HG02571 (cell line): ENCODE results near the gene RELB.

Experiments used
- ATAC-seq: cut with Tn5 transposase; IDR thresholded peaks from one replicate; pipeline ENCODE4 v1.9.1; 2021; ENCODE audit warnings: mild to moderate bottlenecking, moderate library complexity; ENCODE audit not compliant: unreplicated experiment

RELB gene

GRCh38 chr19:45020071-45020470, 18.8 kb downstream of the RELB start:
- no peak for ATAC-seq

DNA sequence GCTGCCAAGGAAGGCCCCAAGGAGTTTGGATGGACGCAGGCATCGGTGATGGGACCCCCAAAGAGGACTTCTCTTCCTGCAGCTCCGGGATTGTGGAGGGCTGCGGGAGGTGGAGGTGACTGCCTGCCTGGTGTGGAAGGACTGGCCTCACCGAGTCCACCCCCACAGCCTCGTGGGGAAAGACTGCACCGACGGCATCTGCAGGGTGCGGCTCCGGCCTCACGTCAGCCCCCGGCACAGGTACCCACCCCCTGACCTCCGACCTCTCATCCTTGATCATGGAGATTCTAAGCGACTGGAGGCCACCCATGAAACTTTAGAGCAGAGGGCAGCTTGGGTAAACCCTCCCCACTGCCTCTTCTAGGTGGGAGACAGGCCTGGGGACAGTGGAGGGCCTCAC, 20.7 kb downstream of the RELB start:
- no peak for ATAC-seq

- no peak for ATAC-seq
Observed at GRCh38 chr19:45023048-45023447, 21.8 kb downstream of the RELB start.

DNA sequence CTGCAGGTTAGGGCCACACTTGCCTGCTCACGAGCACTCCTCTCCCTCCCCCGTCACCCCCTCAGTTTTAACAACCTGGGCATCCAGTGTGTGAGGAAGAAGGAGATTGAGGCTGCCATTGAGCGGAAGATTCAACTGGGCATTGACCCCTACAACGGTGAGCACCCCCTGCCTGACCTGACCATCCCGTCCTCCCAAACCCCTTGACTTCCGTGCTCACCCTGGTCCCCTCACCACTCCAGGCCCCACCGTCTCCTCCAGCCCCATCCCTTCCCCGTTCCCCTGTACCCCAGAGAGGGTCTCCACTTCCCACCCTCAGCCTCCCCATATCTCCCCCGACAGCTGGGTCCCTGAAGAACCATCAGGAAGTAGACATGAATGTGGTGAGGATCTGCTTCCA, 24.0 kb downstream of the RELB start:
- no peak for ATAC-seq

DNA sequence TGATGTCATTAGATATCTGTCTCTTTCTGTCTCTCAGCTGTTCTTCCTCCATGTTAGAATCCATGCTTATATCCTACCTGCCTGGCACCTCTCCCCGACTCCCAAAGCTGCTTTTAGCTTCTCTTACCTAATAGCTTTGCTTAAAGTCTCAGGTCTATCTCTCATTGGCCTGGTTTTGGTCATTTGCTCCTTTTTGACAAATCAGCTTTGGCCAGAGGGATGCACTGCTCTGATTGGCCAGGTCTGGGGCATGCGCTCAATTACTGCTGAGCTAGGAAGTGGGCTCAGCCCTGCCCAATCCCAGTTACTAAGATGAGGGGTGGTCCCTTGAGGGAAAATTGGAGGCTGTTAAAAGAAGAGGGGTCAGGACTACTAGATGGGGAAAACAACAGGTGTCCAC, 26.1 kb downstream of the RELB start:
- no peak for ATAC-seq

- no peak for ATAC-seq
Observed at GRCh38 chr19:45030825-45031224, 29.6 kb downstream of the RELB start.

- no peak for ATAC-seq
Observed at GRCh38 chr19:45032421-45032820, 31.2 kb downstream of the RELB start.

DNA sequence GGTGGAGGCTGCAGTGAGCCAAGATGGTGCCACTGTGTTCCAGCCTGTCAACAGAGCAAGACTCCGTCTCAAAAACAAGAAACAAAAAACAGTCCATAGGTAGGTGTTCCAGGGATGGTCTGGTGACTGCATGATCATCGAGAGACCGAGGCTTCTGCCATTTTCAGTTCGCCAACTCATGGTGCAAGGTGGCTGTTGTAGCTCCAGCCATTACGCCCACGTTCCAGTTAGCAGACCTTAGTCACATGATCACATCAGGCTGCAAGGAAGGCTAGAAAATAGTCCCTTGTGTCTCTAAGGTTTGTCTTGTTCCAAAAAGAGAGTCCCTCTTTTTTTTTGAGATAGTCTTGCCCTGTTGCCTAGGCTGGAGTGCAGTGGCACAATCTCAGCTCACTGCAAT, 34.5 kb downstream of the RELB start:
- no peak for ATAC-seq

DNA sequence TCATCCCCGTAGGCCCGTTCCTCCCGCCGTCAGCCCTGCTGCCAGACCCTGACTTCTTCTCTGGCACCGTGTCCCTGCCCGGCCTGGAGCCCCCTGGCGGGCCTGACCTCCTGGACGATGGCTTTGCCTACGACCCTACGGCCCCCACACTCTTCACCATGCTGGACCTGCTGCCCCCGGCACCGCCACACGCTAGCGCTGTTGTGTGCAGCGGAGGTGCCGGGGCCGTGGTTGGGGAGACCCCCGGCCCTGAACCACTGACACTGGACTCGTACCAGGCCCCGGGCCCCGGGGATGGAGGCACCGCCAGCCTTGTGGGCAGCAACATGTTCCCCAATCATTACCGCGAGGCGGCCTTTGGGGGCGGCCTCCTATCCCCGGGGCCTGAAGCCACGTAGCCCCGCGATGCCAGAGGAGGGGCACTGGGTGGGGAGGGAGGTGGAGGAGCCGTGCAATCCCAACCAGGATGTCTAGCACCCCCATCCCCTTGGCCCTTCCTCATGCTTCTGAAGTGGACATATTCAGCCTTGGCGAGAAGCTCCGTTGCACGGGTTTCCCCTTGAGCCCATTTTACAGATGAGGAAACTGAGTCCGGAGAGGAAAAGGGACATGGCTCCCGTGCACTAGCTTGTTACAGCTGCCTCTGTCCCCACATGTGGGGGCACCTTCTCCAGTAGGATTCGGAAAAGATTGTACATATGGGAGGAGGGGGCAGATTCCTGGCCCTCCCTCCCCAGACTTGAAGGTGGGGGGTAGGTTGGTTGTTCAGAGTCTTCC, 36.3 kb downstream of the RELB start:
- ATAC-seq: no peak

GRCh38 chr19:45038931-45039893, 37.9 kb downstream of the RELB start, which contains the start of gene CLASRP:
TSS of gene CLASRP (plus strand) at chr19:45039045. CDS start at chr19:45040213, 1,168 bp downstream.
- peak; percentile 79 for ATAC-seq

- no peak for ATAC-seq
Observed at GRCh38 chr19:45040059-45040771, 39.0 kb downstream of the RELB start.

DNA sequence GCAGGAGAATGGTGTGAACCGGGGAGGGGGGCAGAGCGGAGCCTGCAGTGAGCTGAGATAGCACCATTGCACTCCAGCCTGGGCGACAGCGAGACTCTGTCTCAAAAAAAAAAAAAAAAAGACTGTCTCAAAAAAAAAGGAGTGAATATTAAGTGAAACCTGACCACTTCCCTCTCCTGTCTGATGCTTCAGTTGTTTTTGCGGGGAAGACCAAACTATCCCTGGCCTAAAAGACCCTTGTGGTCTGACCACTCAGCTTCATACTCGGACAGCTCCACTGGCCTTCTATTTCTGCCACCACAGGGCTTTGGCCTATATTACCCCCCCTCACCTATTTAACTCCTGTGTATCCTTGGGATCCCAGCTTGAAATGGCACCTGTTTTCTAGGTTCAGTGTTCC, 39.9 kb downstream of the RELB start:
- ATAC-seq: no peak

DNA sequence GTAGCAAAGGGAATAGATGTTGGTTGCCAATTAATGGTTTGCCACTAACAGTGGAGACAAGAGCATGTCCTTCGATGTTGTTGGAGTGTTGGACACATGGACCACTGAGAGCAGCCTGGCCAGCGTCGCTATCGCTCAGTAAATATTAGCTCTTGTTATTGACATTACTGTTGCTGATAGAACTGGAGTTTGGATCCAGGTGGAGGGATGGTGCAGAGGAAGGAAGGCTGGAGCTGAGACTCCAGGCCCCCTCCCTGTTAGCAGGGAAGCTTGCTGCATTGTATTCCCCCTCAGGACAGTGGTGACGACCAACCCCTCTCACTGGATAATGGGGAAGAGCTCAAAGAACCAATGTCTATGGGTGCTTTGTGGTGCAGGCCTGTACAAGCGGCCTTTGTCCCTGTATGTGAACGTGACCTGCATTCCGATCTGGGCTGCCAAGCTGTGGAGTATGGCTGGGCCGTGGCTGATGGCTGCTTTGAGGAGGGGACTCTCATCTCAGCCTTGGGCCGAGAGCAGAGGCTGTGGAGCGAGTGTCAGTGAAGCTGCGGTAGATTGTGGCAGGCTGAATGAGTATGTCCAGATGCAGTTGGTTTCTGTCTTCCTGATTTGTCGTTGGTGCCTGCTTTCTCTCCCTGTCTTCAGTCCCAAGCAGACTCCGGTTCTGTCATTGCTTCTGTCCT, 44.5 kb downstream of the RELB start:
- no peak for ATAC-seq

DNA sequence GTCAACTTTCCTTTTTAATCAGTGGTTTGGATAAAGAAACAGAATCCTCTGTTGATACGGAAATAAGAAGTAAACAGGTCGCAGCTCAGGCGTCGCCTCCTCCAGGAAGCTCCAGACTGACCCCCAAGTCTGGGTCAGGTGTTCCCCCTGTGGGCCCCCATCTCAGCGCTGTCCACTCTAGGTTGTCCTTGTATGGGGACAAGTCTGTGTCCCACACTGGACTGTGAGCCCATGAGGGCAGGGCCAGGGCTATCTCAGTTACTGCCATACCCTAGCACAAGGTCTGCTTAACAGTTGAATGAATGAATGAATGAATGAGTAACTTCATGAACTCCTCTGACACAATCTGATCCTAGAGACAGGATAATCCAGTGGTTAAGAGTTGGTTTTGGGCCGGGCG, 45.1 kb downstream of the RELB start:
- ATAC-seq: no peak

DNA sequence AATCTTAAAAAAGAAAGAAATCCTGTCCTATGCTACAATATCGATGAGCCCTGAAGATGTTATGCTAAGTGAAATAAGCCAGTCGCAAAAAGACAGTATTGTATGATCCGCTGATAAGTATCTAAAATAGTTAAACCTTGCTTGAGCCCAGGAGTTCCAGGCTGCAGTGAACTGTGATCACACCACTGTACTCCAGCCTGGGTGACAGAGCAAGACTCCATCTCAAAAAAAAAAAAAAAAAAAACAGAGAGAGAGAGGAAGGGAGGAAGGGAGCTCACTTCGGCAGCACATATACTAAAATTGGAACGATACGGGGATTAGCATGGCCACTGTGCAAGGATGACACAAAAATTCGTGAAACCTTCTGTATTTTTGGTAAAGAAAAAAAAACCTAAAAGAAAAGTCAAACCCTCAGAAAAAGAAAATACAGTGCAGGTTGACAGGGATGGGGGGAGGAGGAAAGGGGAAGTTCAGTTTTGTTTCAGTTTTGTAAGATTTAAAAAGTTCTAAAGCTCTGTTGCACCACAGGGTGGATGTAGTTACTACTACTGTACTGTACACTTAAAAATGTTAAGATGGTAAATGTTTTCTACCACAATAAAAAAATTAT, 46.0 kb downstream of the RELB start:
- no peak for ATAC-seq

DNA sequence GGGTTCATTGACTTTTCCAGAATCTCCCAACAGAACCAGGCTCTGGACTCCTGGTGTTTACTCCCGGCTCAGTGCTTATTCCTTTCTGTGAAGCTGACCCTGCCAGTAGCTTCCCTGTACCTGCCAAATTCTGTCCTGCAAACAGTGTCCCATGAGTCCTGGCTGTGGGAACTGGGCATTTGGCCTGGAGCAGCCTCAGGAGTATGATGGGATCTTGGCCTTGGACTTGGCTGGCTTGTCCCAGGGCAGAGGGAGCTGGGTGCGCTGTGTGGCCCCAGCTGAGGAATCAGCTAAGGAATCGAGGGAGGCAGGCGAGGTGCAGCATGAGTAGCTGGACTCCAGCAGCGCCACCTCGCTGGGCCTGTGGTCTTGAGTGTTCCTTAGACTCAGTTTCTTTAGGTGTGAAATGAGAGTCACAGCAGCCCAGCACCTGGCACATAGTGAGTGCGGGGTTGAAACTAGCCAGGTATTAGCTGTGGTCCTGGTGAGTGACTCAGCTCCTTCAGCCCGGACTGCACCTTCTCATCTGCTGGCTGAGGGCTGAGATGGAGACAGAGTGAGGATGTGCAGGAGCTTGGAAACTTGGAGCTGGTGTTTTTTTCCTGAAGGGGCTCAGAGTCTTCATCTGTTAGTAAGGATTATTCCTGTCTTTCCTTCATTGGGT, 47.9 kb downstream of the RELB start:
- ATAC-seq: no peak

GRCh38 chr19:45050036-45050435, 48.8 kb downstream of the RELB start:
- ATAC-seq: no peak

DNA sequence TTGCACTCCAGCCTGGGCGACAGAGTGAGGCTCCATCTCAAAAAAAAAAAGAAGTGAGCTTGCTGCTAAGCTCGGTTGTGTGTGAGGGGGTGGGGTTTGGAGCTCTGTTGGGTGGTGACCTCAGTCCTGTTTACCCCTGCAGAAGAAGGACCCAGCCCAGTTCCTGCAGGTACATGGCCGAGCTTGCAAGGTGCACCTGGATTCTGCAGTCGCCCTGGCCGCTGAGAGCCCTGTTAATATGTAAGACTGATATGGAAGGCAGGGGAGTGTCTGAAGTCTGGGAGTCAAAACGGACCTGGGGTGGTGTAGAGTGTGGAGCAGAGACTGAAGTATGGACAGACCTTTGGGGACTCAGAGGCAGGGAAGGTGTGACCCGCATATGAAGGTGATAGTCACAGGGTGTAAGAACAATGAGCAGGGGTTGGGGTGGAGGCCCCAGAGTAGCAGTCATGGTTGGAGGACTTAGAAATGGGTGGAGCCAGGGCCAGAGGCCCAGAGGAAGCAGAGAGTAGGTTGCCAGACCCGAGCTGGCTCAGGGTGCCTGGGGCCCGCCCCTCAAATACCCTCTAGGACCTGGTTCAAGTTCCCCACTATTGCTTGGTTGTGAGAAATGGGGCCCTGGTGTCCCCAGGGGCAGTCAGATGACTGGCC, 50.8 kb downstream of the RELB start:
- no peak for ATAC-seq

GRCh38 chr19:45056831-45057230, 55.6 kb downstream of the RELB start:
- ATAC-seq: no peak
